Gastroesophageal sphincter (tissue), 4 donors: ENCODE data around the gene RARRES2. TPM values are rescaled to one million over a fixed set of nuclear protein-coding genes. Genes with fewer than 3 reads are reported as not detected.
"Not testable (repeated sequence)": the region's sequence is repeated elsewhere in the genome, so short reads cannot be mapped to it uniquely, and the experiment has no call there.

Experiments
- ATAC-seq: fragments of 150-250 bp; one replicate; pipeline ENCODE4 v1.9.1; 2016; ENCODE audit warnings: mild to moderate bottlenecking, moderate library complexity
- H3K27ac ChIP-seq, 4 donors: fragments of 200-600 bp; sonication (generic) in 3 of 4; 1 replicate in 3 of 4; 2 replicates in 1 of 4; pipeline ENCODE4 v1.5.1; 2016 to 2019
- H3K27me3 ChIP-seq: fragments of 200-600 bp; sonication (generic); one replicate; pipeline ENCODE4 v1.5.1; 2019
- H3K36me3 ChIP-seq, 2 donors: fragments of 200-600 bp; sonication (generic); one replicate each; pipeline ENCODE4 v1.5.1; 2019; ENCODE audit warnings: control low read depth in 1 of 2
- H3K4me1 ChIP-seq, 3 donors: fragments of 200-600 bp; sonication (generic); 1 replicate in 2 of 3; 2 replicates in 1 of 3; pipeline ENCODE4 v1.5.1; 2016 to 2019; ENCODE audit warnings: control low read depth in 2 of 3
- H3K4me3 ChIP-seq, 2 donors: fragments of 200-600 bp; sonication (generic); one replicate each; pipeline ENCODE4 v1.5.1; 2019; ENCODE audit warnings: mild to moderate bottlenecking in 1 of 2, moderate library complexity in 1 of 2
- H3K9me3 ChIP-seq, 3 donors: fragments of 200-600 bp; sonication (generic); one replicate each; pipeline ENCODE4 v1.5.1; 2017 to 2019; ENCODE audit warnings: control low read depth in 2 of 3
- EP300 ChIP-seq: sonication (generic); formaldehyde crosslinking; IDR thresholded peaks from one replicate; pipeline ENCODE4 v1.6.1; 2017; ENCODE audit warnings: antibody characterized with exemption, mild to moderate bottlenecking
- POLR2A ChIP-seq, 2 donors: fragments of 450-650 bp; IDR thresholded peaks; one replicate each; pipeline ENCODE4 v1.6.1; 2017; ENCODE audit warnings: antibody characterized with exemption in 2 of 2, mild to moderate bottlenecking in 2 of 2, moderate library complexity in 1 of 2
- POLR2AphosphoS5 ChIP-seq: sonication (generic); formaldehyde crosslinking; IDR thresholded peaks from one replicate; pipeline ENCODE4 v1.6.1; 2017; ENCODE audit warnings: antibody characterized with exemption
- WGBS, 2 donors: methylation state at CpG; one replicate each; pipeline ENCODE4 v1.1.5; 2018; ENCODE audit warnings: low coverage in 1 of 2; 5-methylcytosine and 5-hydroxymethylcytosine counted together
- total RNA-seq, 4 donors: library from RNA; depleted of rRNA; stranded (reverse); fragments of >200 nt; gene quantifications; one replicate each; pipeline ENCODE4 v1.1.0, GENCODE V29; 2016
- TF ChIP-seq, protein P1 (sequence below), 4 experiments: fragments of 200-600 bp in 2 of 4; fragments of 450-650 bp in 2 of 4; sonication (generic) in 1 of 4; IDR thresholded peaks; one replicate each; pipeline ENCODE4 v1.5.1; 2017 to 2019; ENCODE audit warnings: antibody characterized with exemption in 4 of 4, mild to moderate bottlenecking in 2 of 4, moderate library complexity in 2 of 4

The RARRES2 gene
- total RNA-seq, 4 donors from 2014 or later, result 152 to 341 (median 157) TPM

DNA sequence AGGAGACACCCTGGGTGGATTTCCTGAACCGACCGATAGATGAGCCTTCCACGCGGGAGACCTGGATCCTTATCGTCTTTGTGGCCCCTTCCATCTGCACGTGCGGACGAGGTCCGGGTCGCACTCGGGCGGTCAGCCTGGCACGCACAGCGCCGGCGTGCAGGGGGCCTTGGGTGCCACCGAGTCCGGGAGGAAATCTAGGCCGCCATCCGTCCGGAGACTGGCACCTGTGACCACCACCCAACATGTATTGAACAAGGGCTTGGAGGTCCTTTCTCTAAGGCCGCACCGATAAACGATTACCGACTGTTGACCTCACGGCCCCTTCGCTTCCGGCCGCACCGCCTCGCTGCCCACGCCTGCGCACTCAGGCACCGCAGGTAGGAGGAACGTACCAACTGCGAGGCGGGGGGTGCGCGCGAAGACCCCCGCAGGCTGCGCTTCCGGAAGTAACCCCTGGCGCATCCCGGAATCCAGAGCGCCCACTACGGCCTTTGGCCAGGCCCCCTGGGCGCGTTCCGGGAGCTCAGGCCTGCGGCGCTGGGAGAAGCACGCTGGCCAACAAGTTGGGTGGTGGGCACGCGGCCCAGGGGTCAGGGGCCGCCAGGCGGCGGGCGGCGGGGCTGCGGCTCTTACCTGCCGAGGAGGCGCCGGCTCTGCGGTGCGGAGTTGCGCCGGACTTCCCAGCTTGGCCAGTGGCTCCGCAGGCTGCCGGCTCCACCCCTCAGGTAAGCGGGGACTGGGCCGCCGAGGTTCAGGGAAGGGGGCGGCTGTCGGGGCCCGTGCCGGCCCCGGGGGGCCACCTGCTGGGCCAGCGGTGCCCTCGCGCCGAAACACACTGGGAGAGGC is 18.4 kb downstream of the RARRES2 start, which contains the start of the genes ACTR3C and LRRC61:
Gene ACTR3C (minus strand): TSS at position 713 of the 849 bp plus-strand sequence. CDS start 28,249 bp downstream, outside the sequence.
Gene LRRC61 (plus strand): TSS at position 523 of the 849 bp plus-strand sequence. CDS start 13,507 bp downstream, outside the sequence.
- no peaks in the 10 kb centered on the region for H3K9me3 ChIP-seq
- peaks cover 0 to 35% (median 9%) of the 10 kb centered on the region in 3 donors for H3K4me1 ChIP-seq
- 0 to 9% methylated on average over 7 to 23 of the region's 82 CpGs for WGBS, 2 donors
- H3K36me3 ChIP-seq, result peaks cover 0 to 24% of the 10 kb centered on the region in 2 donors
- H3K27ac ChIP-seq, result peak within 1 kb of the TSS; percentile 62 to 89 (median 86)
- peak; percentile 57 for ATAC-seq
- TF ChIP-seq, protein P1, sequence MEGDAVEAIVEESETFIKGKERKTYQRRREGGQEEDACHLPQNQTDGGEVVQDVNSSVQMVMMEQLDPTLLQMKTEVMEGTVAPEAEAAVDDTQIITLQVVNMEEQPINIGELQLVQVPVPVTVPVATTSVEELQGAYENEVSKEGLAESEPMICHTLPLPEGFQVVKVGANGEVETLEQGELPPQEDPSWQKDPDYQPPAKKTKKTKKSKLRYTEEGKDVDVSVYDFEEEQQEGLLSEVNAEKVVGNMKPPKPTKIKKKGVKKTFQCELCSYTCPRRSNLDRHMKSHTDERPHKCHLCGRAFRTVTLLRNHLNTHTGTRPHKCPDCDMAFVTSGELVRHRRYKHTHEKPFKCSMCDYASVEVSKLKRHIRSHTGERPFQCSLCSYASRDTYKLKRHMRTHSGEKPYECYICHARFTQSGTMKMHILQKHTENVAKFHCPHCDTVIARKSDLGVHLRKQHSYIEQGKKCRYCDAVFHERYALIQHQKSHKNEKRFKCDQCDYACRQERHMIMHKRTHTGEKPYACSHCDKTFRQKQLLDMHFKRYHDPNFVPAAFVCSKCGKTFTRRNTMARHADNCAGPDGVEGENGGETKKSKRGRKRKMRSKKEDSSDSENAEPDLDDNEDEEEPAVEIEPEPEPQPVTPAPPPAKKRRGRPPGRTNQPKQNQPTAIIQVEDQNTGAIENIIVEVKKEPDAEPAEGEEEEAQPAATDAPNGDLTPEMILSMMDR (IDR thresholded peaks at IDR 0.05), result peak in 2 of 4 experiments; percentile 21 to 26
- no peak for TF ChIP-seq EP300
- TF ChIP-seq POLR2A (IDR thresholded peaks at IDR 0.05), result peak in 1 of 2 donors; percentile 14
- peak; percentile 37 for TF ChIP-seq POLR2AphosphoS5
- peaks cover 4% of the 10 kb centered on the region for H3K27me3 ChIP-seq
- H3K4me3 ChIP-seq, result peak within 1 kb of the TSS; percentile 80 to 89

DNA sequence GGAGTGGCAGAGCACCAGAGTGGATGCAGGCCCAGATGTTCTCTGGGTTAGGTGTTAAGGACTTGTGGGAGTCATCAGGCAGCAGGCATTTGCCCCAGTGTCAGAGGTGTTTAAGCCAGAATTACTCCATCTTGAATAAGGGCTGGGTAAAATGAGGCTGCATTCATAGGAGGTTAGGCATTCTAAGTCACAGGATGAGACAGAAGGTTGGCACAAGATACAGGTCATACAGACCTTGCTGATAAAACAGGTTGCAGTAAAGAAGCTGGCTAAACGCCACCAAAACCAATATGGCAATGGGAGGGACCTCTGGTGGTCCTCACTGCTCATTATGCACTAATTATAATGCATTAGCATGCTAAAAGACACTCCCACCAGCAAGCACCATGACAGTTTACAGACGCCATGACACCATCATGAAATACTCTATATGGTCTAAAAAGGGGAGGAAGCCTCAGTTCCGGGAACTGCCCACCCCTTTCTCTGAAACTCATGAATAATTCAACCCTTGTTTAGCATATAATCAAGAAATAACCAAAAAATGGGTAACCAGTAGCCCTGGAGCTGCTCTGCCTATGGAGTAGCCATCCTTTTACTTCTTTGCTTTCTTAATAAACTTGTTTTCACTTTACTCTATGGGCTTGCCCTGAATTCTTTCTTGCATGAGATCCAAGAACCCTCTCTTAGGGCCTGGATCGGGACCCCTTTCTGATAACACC is 19.2 kb downstream of the RARRES2 start:
- Histone ChIP-seq H3K27ac (peak overlapping the region in 3 of 4 donors; percentile 86 to 89 (median 87)), H3K4me1 (peaks cover 0 to 35% (median 9%) of the 10 kb centered on the region in 3 donors), H3K4me3 (peak overlapping the region; percentile 80 to 89), H3K9me3 (no peaks in the 10 kb centered on the region), H3K36me3 (peaks cover 0 to 16% of the 10 kb centered on the region in 2 donors), H3K27me3 (peaks cover 4% of the 10 kb centered on the region)
- ATAC-seq, result no peak
- TF ChIP-seq, protein P1 (IDR thresholded peaks at IDR 0.05), result no peak
- TF ChIP-seq POLR2A (IDR thresholded peaks at IDR 0.05) (no peak), POLR2AphosphoS5 (no peak), EP300 (no peak)
- 73 to 81% methylated on average over 3 to 4 of the region's 4 CpGs for WGBS, 2 donors

DNA sequence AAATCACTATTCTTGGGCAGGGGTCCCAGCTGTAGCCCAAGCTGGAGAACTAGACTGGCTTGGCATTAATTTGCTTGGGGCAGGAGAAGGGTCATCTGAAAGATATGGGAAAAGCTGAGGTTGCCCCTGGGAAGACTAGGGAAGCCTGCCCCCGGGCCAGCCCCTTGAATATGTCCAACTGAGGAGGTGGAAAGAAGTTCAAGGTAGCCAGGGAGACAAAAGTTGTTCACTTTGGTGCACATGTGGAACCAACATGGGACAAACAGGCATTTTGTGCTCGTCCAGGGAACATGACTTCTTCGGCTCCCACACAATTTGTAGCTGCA is 19.7 kb downstream of the RARRES2 start:
- Histone ChIP-seq H3K27me3 (peaks cover 4% of the 10 kb centered on the region), H3K4me1 (peaks cover 0 to 35% (median 9%) of the 10 kb centered on the region in 3 donors), H3K4me3 (no peak overlapping the region), H3K9me3 (no peaks in the 10 kb centered on the region), H3K36me3 (peaks cover 0 to 11% of the 10 kb centered on the region in 2 donors), H3K27ac (no peak overlapping the region)
- 90 to 95% methylated on average over 3 of the region's 3 CpGs for WGBS, 2 donors
- TF ChIP-seq EP300 (no peak), POLR2AphosphoS5 (no peak), POLR2A (IDR thresholded peaks at IDR 0.05) (no peak)
- TF ChIP-seq, protein P1 (IDR thresholded peaks at IDR 0.05), result no peak
- ATAC-seq, result no peak

DNA sequence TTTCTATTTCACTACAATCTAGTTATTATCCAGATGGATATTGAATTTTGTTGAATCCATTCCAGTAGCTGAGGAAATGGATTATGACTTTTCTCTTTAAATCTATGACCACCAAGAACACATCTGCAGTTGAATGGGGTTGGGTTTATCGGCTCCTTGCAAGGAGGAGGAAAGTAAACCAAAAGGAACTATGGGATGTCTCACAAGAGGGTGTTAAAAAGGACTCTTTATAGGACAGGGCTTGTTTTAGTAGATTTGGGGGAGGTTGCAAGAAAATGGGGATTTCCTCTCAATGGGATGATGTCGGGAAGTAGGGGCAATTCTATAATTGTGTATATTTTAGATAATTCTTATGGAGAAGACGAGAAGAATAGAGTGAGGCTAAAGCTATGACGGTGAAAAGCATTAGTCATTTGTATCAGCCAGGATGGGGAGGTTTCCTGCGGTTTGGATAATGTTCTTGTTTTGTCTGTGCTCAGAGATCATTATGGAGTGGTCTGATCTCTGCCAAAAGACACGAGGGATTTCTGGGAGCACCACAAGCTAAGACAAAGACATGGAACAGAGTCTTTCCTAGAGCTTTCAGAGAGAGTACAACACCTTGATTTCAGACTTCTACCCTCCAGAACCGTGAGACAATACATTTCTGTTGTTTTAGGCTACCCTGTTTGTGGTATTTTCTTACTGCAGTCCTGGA is 23.5 kb downstream of the RARRES2 start:
- H3K4me3 ChIP-seq, result no peak overlapping the region
- no peaks in the 10 kb centered on the region for H3K36me3 ChIP-seq
- TF ChIP-seq EP300, result no peak
- TF ChIP-seq POLR2AphosphoS5, result no peak
- TF ChIP-seq POLR2A (IDR thresholded peaks at IDR 0.05), result no peak
- TF ChIP-seq, protein P1 (IDR thresholded peaks at IDR 0.05), result no peak
- 55 to 78% methylated on average over 6 to 7 of the region's 7 CpGs for WGBS, 2 donors
- no peak overlapping the region for H3K27ac ChIP-seq
- no peak for ATAC-seq
- no peaks in the 10 kb centered on the region for H3K27me3 ChIP-seq
- no peaks in the 10 kb centered on the region for H3K9me3 ChIP-seq
- H3K4me1 ChIP-seq, result peaks cover 0 to 10% (median 6%) of the 10 kb centered on the region in 3 donors

DNA sequence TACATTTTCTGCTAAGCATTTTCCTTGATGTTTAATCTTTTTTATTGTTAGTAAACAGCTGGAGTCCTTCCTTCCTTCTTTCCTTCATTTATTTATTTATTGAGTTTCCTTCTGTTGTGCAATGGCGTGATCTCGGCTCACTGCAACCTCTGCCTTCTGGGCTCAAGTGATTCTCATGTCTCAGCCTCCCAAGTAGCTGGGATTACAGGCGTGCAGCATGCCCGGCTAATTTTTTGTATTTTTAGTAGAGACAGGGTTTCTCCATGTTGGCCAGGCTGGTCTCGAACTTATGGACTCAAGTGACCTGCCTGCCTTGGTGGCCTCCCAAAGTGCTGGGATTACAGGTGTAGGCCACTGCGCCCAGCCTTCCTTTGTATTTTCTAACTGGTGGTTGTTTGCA is 24.4 kb downstream of the RARRES2 start:
- H3K36me3 ChIP-seq, ATAC-seq: not testable (repeated sequence)
- 99 to 100% methylated on average over 1 to 6 of the region's 6 CpGs for WGBS, 2 donors

More for the DNA sequence above, 24.4 kb downstream of the RARRES2 start:
- not testable (repeated sequence) for H3K27me3 ChIP-seq, H3K9me3 ChIP-seq, H3K4me3 ChIP-seq, H3K4me1 ChIP-seq, H3K27ac ChIP-seq
